H7 (cell line): ENCODE measurements around the gene PCDHA9. TPM values are rescaled to one million over a fixed set of nuclear protein-coding genes. Genes with fewer than 3 reads are reported as not detected.
A peak's percentile ranks its signal among the peaks of the same experiment; 100 is the strongest.
"Not testable (repeated sequence)": the region's sequence is repeated elsewhere in the genome, so short reads cannot be mapped to it uniquely, and the experiment has no call there.

Experiments used
- DNase-seq: peaks from one replicate; pipeline ENCODE4 v3.0.0; 2012
- H3K27me3 ChIP-seq: 2 replicates; pipeline ENCODE4 v1.6.0; 2011; ENCODE audit warnings: mild to moderate bottlenecking, low read length; ENCODE audit not compliant: control insufficient read depth, insufficient read depth
- H3K36me3 ChIP-seq: replicated peaks from 2 replicates; pipeline ENCODE4 v1.5.1; 2011; ENCODE audit warnings: low read length; ENCODE audit not compliant: control insufficient read depth, insufficient read depth
- H3K4me3 ChIP-seq: 2 replicates; pipeline ENCODE4 v1.5.1; 2011; ENCODE audit warnings: low read depth, mild to moderate bottlenecking, control low read depth, low read length, moderate library complexity; ENCODE audit not compliant: insufficient read depth
- total RNA-seq: library from RNA; depleted of rRNA; stranded (reverse); fragments of >200 nt; shearing (Covaris generic); gene quantifications from 2 replicates; pipeline ENCODE4 v1.2.3, GENCODE V29; 2014

The PCDHA9 gene
- total RNA-seq, 1 experiment from 2014 or later, result 0.03 TPM

- Histone ChIP-seq H3K36me3 (no peaks in the 10 kb centered on the region), H3K27me3 (no peaks in the 10 kb centered on the region), H3K4me3 (peak within 1 kb of the TSS; percentile 41; the same call in 1 of the 2 replicates)
- DNase-seq, result peak; percentile 75
These were observed 7.8 kb downstream of the PCDHA9 start, which contains the start of gene PCDHA10 for GRCh38 chr5:140855772-140856674. TSS of gene PCDHA10 (plus strand) at chr5:140855897. CDS start at chr5:140856049, 152 bp downstream.

DNA sequence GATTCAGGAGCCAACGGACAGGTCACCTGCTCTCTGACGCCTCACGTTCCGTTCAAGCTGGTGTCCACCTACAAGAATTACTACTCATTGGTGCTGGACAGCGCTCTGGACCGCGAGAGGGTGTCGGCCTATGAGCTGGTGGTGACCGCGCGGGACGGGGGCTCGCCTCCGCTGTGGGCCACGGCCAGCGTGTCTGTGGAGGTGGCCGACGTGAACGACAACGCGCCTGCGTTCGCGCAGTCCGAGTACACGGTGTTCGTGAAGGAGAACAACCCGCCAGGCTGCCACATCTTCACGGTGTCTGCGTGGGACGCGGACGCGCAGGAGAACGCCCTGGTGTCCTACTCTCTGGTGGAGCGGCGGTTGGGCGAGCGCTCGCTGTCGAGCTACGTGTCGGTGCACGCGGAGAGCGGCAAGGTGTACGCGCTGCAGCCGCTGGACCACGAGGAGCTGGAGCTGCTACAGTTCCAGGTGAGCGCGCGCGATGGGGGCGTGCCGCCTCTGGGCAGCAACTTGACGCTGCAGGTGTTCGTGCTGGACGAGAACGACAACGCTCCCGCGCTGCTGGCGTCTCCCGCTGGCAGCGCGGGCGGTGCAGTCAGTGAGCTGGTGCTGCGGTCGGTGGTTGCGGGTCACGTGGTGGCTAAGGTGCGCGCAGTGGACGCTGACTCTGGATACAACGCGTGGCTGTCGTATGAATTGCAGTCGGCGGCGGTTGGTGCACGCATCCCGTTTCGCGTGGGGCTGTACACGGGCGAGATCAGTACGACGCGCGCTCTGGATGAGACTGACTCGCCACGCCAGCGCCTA, 9.2 kb downstream of the PCDHA9 start:
- no peaks in the 10 kb centered on the region for H3K27me3 ChIP-seq
- H3K4me3 ChIP-seq, result no peak overlapping the region
- no peak for DNase-seq
- peaks cover 1% of the 10 kb centered on the region for H3K36me3 ChIP-seq

- Histone ChIP-seq H3K36me3 (peaks cover 1% of the 10 kb centered on the region), H3K27me3 (no peaks in the 10 kb centered on the region), H3K4me3 (no peak overlapping the region)
These were observed 9.7 kb downstream of the PCDHA9 start for GRCh38 chr5:140857987-140858240.

GRCh38 chr5:140862441-140863295, 14.5 kb downstream of the PCDHA9 start:
- H3K36me3 ChIP-seq, result peaks cover 1% of the 10 kb centered on the region
- no peak for DNase-seq

More at GRCh38 chr5:140857987-140858240, 9.7 kb downstream of the PCDHA9 start:
- no peak for DNase-seq

GRCh38 chr5:140868721-140869554, 20.8 kb downstream of the PCDHA9 start, which contains the start of gene PCDHA11:
TSS of gene PCDHA11 (plus strand) at chr5:140868957. CDS start at chr5:140869104, 147 bp downstream.
- peak within 1 kb of the TSS; percentile 47 for H3K4me3 ChIP-seq
- no peaks in the 10 kb centered on the region for H3K27me3 ChIP-seq
- no peaks in the 10 kb centered on the region for H3K36me3 ChIP-seq
- DNase-seq, result peak; percentile 81

More at GRCh38 chr5:140862441-140863295, 14.5 kb downstream of the PCDHA9 start:
- H3K27me3 ChIP-seq, result no peaks in the 10 kb centered on the region
- H3K4me3 ChIP-seq, result no peak overlapping the region

DNA sequence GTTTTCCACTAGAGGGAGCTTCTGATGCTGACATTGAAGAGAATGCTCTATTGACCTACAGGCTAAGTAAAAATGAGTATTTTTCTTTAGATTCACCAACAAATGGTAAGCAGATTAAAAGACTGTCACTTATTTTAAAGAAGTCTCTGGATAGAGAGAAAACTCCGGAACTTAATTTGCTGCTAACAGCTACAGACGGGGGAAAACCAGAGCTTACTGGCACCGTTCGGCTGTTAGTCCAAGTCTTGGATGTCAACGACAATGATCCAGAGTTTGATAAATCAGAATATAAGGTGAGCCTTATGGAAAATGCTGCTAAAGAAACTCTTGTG, 21.3 kb downstream of the PCDHA9 start:
- Histone ChIP-seq H3K27me3 (no peaks in the 10 kb centered on the region), H3K4me3 (peak overlapping the region; percentile 47), H3K36me3 (no peaks in the 10 kb centered on the region)
- DNase-seq, result no peak

- Histone ChIP-seq H3K4me3 (no peak overlapping the region), H3K27me3 (no peaks in the 10 kb centered on the region), H3K36me3 (no peaks in the 10 kb centered on the region)
- DNase-seq, result no peak
These were observed 22.3 kb downstream of the PCDHA9 start for GRCh38 chr5:140870221-140871201.

GRCh38 chr5:140875085-140876065, 27.2 kb downstream of the PCDHA9 start, which contains the start of gene PCDHA12:
TSS of gene PCDHA12 (plus strand) at chr5:140875308. CDS start at chr5:140875473, 165 bp downstream.
- H3K36me3 ChIP-seq, result no peaks in the 10 kb centered on the region
- H3K4me3 ChIP-seq, result peak within 1 kb of the TSS; percentile 55
- no peaks in the 10 kb centered on the region for H3K27me3 ChIP-seq
- peak; percentile 76 for DNase-seq

DNA sequence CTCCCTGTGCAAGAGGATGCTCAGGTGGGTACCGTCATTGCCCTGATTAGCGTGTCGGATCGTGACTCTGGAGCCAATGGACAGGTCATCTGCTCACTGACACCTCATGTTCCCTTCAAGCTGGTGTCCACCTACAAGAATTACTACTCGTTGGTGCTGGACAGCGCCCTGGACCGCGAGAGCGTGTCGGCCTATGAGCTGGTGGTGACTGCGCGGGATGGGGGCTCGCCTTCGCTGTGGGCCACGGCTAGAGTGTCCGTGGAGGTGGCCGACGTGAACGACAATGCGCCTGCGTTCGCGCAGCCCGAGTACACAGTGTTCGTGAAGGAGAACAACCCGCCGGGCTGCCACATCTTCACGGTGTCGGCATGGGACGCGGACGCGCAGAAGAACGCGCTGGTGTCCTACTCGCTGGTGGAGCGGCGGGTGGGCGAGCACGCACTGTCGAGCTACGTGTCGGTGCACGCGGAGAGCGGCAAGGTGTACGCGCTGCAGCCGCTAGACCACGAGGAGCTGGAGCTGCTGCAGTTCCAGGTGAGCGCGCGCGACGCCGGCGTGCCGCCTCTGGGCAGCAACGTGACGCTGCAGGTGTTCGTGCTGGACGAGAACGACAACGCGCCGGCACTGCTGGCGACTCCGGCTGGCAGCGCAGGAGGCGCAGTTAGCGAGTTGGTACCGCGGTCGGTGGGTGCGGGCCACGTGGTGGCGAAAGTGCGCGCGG, 28.5 kb downstream of the PCDHA9 start:
- not testable (repeated sequence) for DNase-seq, H3K4me3 ChIP-seq, H3K27me3 ChIP-seq, H3K36me3 ChIP-seq

- DNase-seq, result no peak
These were observed 29.0 kb downstream of the PCDHA9 start for GRCh38 chr5:140877262-140877581.

DNA sequence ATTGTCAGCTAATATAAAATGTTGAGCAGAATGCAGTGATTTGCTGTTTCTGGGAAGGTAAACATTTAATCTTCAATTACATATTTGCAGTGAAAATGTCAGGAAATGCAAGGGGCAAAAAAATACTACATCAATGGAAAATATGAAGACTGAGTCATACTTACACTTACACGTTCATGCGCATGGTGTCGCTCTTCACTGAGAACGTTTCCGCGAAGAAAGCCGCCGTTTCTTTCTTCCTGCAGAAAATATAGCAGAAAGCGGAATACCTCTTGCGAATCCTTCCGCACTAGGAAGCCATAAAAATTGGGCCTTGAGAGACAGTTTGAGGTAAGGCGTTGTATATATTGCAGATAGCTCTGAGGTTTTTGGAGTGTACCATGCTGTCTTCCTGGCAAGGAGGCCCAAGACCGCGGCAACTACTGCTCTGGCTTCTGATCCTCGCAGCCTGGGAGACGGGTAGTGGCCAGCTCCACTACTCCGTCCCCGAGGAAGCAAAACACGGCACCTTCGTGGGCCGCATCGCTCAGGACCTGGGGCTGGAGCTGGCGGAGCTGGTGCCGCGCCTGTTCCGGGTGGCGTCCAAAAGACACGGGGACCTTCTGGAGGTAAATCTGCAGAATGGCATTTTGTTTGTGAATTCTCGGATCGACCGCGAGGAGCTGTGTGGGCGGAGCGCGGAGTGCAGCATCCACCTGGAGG, 33.9 kb downstream of the PCDHA9 start, which contains the start of gene PCDHA13:
Gene PCDHA13, plus strand, starts transcription at position 236 of the 702 bp plus-strand sequence. Its CDS starts 145 bp downstream, at position 381.
- H3K36me3 ChIP-seq, result no peaks in the 10 kb centered on the region
- peak; percentile 28 for DNase-seq
- no peaks in the 10 kb centered on the region for H3K27me3 ChIP-seq
- H3K4me3 ChIP-seq, result peak within 1 kb of the TSS; percentile 34

More at GRCh38 chr5:140877262-140877581, 29.0 kb downstream of the PCDHA9 start:
- no peak overlapping the region for H3K4me3 ChIP-seq
- no peaks in the 10 kb centered on the region for H3K36me3 ChIP-seq
- H3K27me3 ChIP-seq, result no peaks in the 10 kb centered on the region
